HS-5 (cell line): ENCODE measurements around the gene ACSL1.

Experiments
- DNase-seq: peaks from one replicate; pipeline ENCODE4 v3.0.0-alpha.2; 2012; ENCODE audit warnings: low read depth

The ACSL1 gene

GRCh38 chr4:184810720-184811119, 15.0 kb downstream of the ACSL1 start:
- no peak for DNase-seq

- DNase-seq: no peak
Observed at GRCh38 chr4:184808713-184809050, 17.1 kb downstream of the ACSL1 start.

GRCh38 chr4:184807797-184808712, 17.7 kb downstream of the ACSL1 start:
- no peak for DNase-seq

- no peak for DNase-seq
Observed at GRCh38 chr4:184807256-184807655, 18.5 kb downstream of the ACSL1 start.

- DNase-seq: no peak
Observed at GRCh38 chr4:184806711-184807110, 19.1 kb downstream of the ACSL1 start.

- no peak for DNase-seq
Observed at GRCh38 chr4:184806229-184806550, 19.6 kb downstream of the ACSL1 start.

- no peak for DNase-seq
Observed at GRCh38 chr4:184805462-184806228, 20.1 kb downstream of the ACSL1 start.

GRCh38 chr4:184804621-184805020, 21.1 kb downstream of the ACSL1 start:
- no peak for DNase-seq

- no peak for DNase-seq
Observed at GRCh38 chr4:184803874-184804273, 21.9 kb downstream of the ACSL1 start.

GRCh38 chr4:184803133-184803532, 22.6 kb downstream of the ACSL1 start:
- DNase-seq: no peak

- DNase-seq: no peak
Observed at GRCh38 chr4:184802697-184803015, 23.1 kb downstream of the ACSL1 start.

GRCh38 chr4:184801781-184802696, 23.7 kb downstream of the ACSL1 start:
- no peak for DNase-seq

- no peak for DNase-seq
Observed at GRCh38 chr4:184798504-184798903, 27.3 kb downstream of the ACSL1 start.

- no peak for DNase-seq
Observed at GRCh38 chr4:184796906-184797305, 28.9 kb downstream of the ACSL1 start.

- DNase-seq: no peak
Observed at GRCh38 chr4:184795214-184795844, 30.4 kb downstream of the ACSL1 start.

- DNase-seq: no peak
Observed at GRCh38 chr4:184794470-184794869, 31.3 kb downstream of the ACSL1 start.

- DNase-seq: no peak
Observed at GRCh38 chr4:184793735-184794355, 31.9 kb downstream of the ACSL1 start.

- peak; percentile 90 for DNase-seq
Observed at GRCh38 chr4:184792950-184793555, 32.7 kb downstream of the ACSL1 start.

- DNase-seq: no peak
Observed at GRCh38 chr4:184792334-184792733, 33.4 kb downstream of the ACSL1 start.

GRCh38 chr4:184790826-184791225, 34.9 kb downstream of the ACSL1 start:
- no peak for DNase-seq
